H9 (cell line): ENCODE results near the gene PLPP1. TPM values are rescaled to one million over a fixed set of nuclear protein-coding genes. Genes with fewer than 3 reads are reported as not detected.
"Not testable (repeated sequence)": the region's sequence is repeated elsewhere in the genome, so short reads cannot be mapped to it uniquely, and the experiment has no call there.

Experiments
- DNase-seq: peaks from one replicate; pipeline ENCODE4 v3.0.0-alpha.2; 2017
- H2AFZ ChIP-seq: one replicate; pipeline ENCODE4 v1.6.1; 2013; ENCODE audit warnings: mild to moderate bottlenecking, low read length, control low read depth, moderate library complexity
- H2AK5ac ChIP-seq: 2 replicates; pipeline ENCODE4 v1.6.1; 2013; ENCODE audit warnings: low read length, control low read depth, mixed read lengths; ENCODE audit not compliant: insufficient read length
- H2BK120ac ChIP-seq: one replicate; pipeline ENCODE4 v1.6.1; 2013; ENCODE audit warnings: low read depth, mild to moderate bottlenecking, low read length, control low read depth, inconsistent platforms; ENCODE audit not compliant: poor library complexity, severe bottlenecking
- H2BK12ac ChIP-seq: 2 replicates; pipeline ENCODE4 v1.6.1; 2013; ENCODE audit warnings: low read length, control low read depth, mixed read lengths, low read depth; ENCODE audit not compliant: insufficient read length
- H2BK15ac ChIP-seq: 2 replicates; pipeline ENCODE4 v1.6.1; 2013; ENCODE audit warnings: low read depth, low read length, control low read depth
- H2BK20ac ChIP-seq: one replicate; pipeline ENCODE4 v1.6.1; 2013; ENCODE audit warnings: low read depth, mild to moderate bottlenecking, low read length, control low read depth, inconsistent platforms; ENCODE audit not compliant: poor library complexity, severe bottlenecking
- H2BK5ac ChIP-seq: 2 replicates; pipeline ENCODE4 v1.6.1; 2013; ENCODE audit warnings: low read length, control low read depth, mixed read lengths; ENCODE audit not compliant: insufficient read length
- H3K14ac ChIP-seq: 2 replicates; pipeline ENCODE4 v1.6.1; 2013; ENCODE audit warnings: low read length, control low read depth; ENCODE audit not compliant: insufficient read depth
- H3K18ac ChIP-seq: 2 replicates; pipeline ENCODE4 v1.6.1; 2013; ENCODE audit warnings: low read depth, mild to moderate bottlenecking, mixed read lengths, low read length, control low read depth; ENCODE audit not compliant: insufficient read length
- H3K23ac ChIP-seq: 2 replicates; pipeline ENCODE4 v1.6.1; 2013; ENCODE audit warnings: low read length, control low read depth, mixed read lengths, low read depth; ENCODE audit not compliant: insufficient read length
- H3K23me2 ChIP-seq: 2 replicates; pipeline ENCODE4 v1.6.1; 2013; ENCODE audit warnings: low read depth, mild to moderate bottlenecking, mixed read lengths, low read length, control low read depth; ENCODE audit not compliant: insufficient read length, poor library complexity, severe bottlenecking
- H3K27ac ChIP-seq: 2 replicates; pipeline ENCODE4 v1.5.1; 2013; ENCODE audit warnings: low read length, control low read depth, mixed read lengths, low read depth; ENCODE audit not compliant: insufficient read length
- H3K27me3 ChIP-seq: 2 replicates; pipeline ENCODE4 v1.6.1; 2013; ENCODE audit warnings: low read length, control low read depth, inconsistent platforms; ENCODE audit not compliant: insufficient read depth
- H3K4ac ChIP-seq: 2 replicates; pipeline ENCODE4 v1.6.1; 2013; ENCODE audit warnings: low read depth, mild to moderate bottlenecking, control low read depth, inconsistent platforms, low read length, moderate library complexity
- H3K4me1 ChIP-seq: 2 replicates; pipeline ENCODE4 v1.6.1; 2013; ENCODE audit warnings: low read length, control low read depth, inconsistent platforms; ENCODE audit not compliant: insufficient read depth
- H3K4me2 ChIP-seq: 2 replicates; pipeline ENCODE4 v1.6.1; 2013; ENCODE audit warnings: low read length, control low read depth, mixed read lengths; ENCODE audit not compliant: insufficient read length, insufficient read depth
- H3K56ac ChIP-seq: 2 replicates; pipeline ENCODE4 v1.6.1; 2013; ENCODE audit warnings: low read depth, mild to moderate bottlenecking, mixed read lengths, low read length, control low read depth; ENCODE audit not compliant: insufficient read length
- H3K79me1 ChIP-seq: 2 replicates; pipeline ENCODE4 v1.6.1; 2013; ENCODE audit warnings: low read depth, mild to moderate bottlenecking, moderate library complexity, low read length, control low read depth, inconsistent platforms; ENCODE audit not compliant: insufficient read depth, poor library complexity, severe bottlenecking
- H3K79me2 ChIP-seq: 2 replicates; pipeline ENCODE4 v1.6.1; 2013; ENCODE audit warnings: low read length, control low read depth, inconsistent platforms; ENCODE audit not compliant: insufficient read depth
- H3K9ac ChIP-seq: 2 replicates; pipeline ENCODE4 v1.6.1; 2013; ENCODE audit warnings: low read length, control low read depth, mixed read lengths; ENCODE audit not compliant: insufficient read length; ENCODE audit errors: extremely low read depth
- H3K9me3 ChIP-seq: one replicate; pipeline ENCODE4 v1.6.1; 2013; ENCODE audit warnings: low read depth, low read length, inconsistent platforms; ENCODE audit not compliant: control insufficient read depth
- H3T11ph ChIP-seq: one replicate; pipeline ENCODE4 v1.6.1; 2013; ENCODE audit warnings: mild to moderate bottlenecking, low read length, control low read depth, inconsistent platforms
- H4K20me1 ChIP-seq: one replicate; pipeline ENCODE4 v1.6.1; 2013; ENCODE audit not compliant: control insufficient read depth, insufficient read length, insufficient read depth
- H4K5ac ChIP-seq: 2 replicates; pipeline ENCODE4 v1.6.1; 2013; ENCODE audit warnings: low read depth, mild to moderate bottlenecking, mixed read lengths, low read length, control low read depth; ENCODE audit not compliant: insufficient read length
- H4K8ac ChIP-seq: replicated peaks from 2 replicates; pipeline ENCODE4 v1.6.1; 2013; ENCODE audit warnings: low read length, control low read depth, mixed read lengths, low read depth; ENCODE audit not compliant: insufficient read length
- H4K91ac ChIP-seq: 2 replicates; pipeline ENCODE4 v1.6.1; 2013; ENCODE audit warnings: low read depth, mild to moderate bottlenecking, moderate library complexity, mixed read lengths, low read length, control low read depth; ENCODE audit not compliant: insufficient read length
- H3K27ac Mint-ChIP-seq, 3 experiments: 2 replicates in 2 of 3; 3 replicates in 1 of 3; pipeline ENCODE4 v1.8.0; 2020 to 2021; ENCODE audit warnings: mixed read lengths in 3 of 3, mild to moderate bottlenecking in 1 of 3, moderate library complexity in 1 of 3
- H3K27me3 Mint-ChIP-seq: 2 replicates; pipeline ENCODE4 v1.8.0; 2021; ENCODE audit warnings: low read depth, mild to moderate bottlenecking, moderate library complexity, mixed read lengths
- H3K36me3 Mint-ChIP-seq, 3 experiments: 2 replicates in 2 of 3; 3 replicates in 1 of 3; pipeline ENCODE4 v1.8.0; 2020 to 2021; ENCODE audit warnings: low read depth in 3 of 3, mixed read lengths in 3 of 3; ENCODE audit not compliant: insufficient read depth in 1 of 3
- H3K4me1 Mint-ChIP-seq, 2 experiments: 2 replicates each; pipeline ENCODE4 v1.8.0; 2020; ENCODE audit warnings: mixed read lengths in 2 of 2
- H3K4me3 Mint-ChIP-seq, 2 experiments: 2 replicates in 1 of 2; 3 replicates in 1 of 2; pipeline ENCODE4 v1.8.0; 2020 to 2021; ENCODE audit warnings: mild to moderate bottlenecking in 2 of 2, mixed read lengths in 2 of 2, moderate library complexity in 1 of 2
- H3K9me3 Mint-ChIP-seq, 2 experiments: 2 replicates in 1 of 2; 3 replicates in 1 of 2; pipeline ENCODE4 v1.8.0; 2020; ENCODE audit warnings: mild to moderate bottlenecking in 2 of 2, mixed read lengths in 2 of 2, moderate library complexity in 1 of 2
- WGBS: extraction: QIAGEN DNeasy Blood & Tissue Kit; methylation state at CpG from one replicate; pipeline ENCODE4 v1.1.7; 2013; ENCODE audit warnings: missing lambda C conversion rate, low lambda C conversion rate, mixed read lengths; ENCODE audit not compliant: insufficient read length; ENCODE audit errors: extremely low coverage; 5-methylcytosine and 5-hydroxymethylcytosine counted together
- total RNA-seq: library from RNA; stranded (reverse); gene quantifications from 2 replicates; pipeline ENCODE4 v1.2.1, GENCODE V29; 2021

The PLPP1 gene
- total RNA-seq, 1 experiment from 2014 or later = 85.9 TPM

DNA sequence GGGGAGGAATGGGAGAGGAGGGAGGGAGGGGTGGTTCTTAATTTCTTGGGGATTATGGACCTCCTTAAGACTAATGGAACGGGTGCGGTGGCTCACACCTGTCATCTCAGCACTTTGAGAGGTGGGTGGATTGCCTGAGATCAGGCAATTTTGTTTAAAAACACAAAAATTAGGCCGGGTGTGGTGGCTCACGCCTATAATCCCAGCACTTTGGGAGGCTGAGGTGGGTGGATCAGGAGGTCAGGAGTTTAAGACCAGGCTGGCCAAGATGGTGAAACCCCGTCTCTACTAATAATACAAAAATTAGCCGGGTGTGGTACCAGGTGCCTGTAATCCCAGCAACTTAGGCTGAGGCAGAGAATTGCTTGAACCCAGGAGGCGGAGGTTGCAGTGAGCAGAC, 30.8 kb downstream of the PLPP1 start:
- H2AFZ ChIP-seq, H3K27me3 Mint-ChIP-seq, H3K4ac ChIP-seq, H4K91ac ChIP-seq, H4K20me1 ChIP-seq, H3K27me3 ChIP-seq, H3K79me2 ChIP-seq, H3T11ph ChIP-seq, H2BK12ac ChIP-seq, H2BK120ac ChIP-seq, H4K8ac ChIP-seq, H3K4me2 ChIP-seq, H3K23ac ChIP-seq, H3K9ac ChIP-seq, H3K4me1 ChIP-seq, H3K18ac ChIP-seq, H3K14ac ChIP-seq, H3K4me3 Mint-ChIP-seq, H2BK15ac ChIP-seq, H3K9me3 Mint-ChIP-seq, H3K56ac ChIP-seq, H2AK5ac ChIP-seq, H2BK20ac ChIP-seq, H2BK5ac ChIP-seq, H3K27ac Mint-ChIP-seq, H3K27ac ChIP-seq, H3K9me3 ChIP-seq, H3K23me2 ChIP-seq, DNase-seq, H4K5ac ChIP-seq: not testable (repeated sequence)
- WGBS = no CpG with 5 or more reads among the region's 7 CpGs
- Mint-ChIP-seq H3K36me3 (peaks cover 0 to 13% (median 2%) of the 10 kb centered on the region in 3 experiments; a peak in 3 of 7 replicates), H3K4me1 (peaks cover 44 to 46% of the 10 kb centered on the region in 2 experiments)
- H3K79me1 ChIP-seq = peaks cover 11% of the 10 kb centered on the region
